Measurements from ENCODE around the gene UBE2V1.
"Not testable (repeated sequence)": the region's sequence is repeated elsewhere in the genome, so short reads cannot be mapped to it uniquely, and the experiment has no call there.

Gene UBE2V1

DNA sequence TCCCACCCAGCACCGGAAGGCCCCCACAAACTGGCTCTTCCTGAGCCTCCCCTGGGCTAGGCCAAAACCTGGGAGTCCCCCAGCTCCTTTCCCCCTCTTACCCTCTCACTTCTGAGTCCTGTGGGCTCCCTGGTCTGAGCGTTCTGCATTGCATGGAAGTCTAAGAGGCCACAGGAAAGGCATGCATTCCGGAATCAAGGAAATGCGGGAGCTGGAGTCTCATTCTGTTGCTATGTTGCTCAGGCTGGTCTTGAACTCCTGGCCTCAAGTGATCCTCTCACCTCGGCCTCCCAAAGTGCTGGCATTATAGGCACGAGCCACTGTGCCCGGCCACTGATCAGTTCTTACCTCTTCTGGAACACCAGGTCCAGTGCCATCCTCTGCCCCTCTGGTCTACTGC is 45.9 kb downstream of the UBE2V1 start:
- TF ChIP-seq, protein P1, sequence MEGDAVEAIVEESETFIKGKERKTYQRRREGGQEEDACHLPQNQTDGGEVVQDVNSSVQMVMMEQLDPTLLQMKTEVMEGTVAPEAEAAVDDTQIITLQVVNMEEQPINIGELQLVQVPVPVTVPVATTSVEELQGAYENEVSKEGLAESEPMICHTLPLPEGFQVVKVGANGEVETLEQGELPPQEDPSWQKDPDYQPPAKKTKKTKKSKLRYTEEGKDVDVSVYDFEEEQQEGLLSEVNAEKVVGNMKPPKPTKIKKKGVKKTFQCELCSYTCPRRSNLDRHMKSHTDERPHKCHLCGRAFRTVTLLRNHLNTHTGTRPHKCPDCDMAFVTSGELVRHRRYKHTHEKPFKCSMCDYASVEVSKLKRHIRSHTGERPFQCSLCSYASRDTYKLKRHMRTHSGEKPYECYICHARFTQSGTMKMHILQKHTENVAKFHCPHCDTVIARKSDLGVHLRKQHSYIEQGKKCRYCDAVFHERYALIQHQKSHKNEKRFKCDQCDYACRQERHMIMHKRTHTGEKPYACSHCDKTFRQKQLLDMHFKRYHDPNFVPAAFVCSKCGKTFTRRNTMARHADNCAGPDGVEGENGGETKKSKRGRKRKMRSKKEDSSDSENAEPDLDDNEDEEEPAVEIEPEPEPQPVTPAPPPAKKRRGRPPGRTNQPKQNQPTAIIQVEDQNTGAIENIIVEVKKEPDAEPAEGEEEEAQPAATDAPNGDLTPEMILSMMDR (IDR thresholded peaks at IDR 0.05) = no peak
- TF ChIP-seq ZFX (IDR thresholded peaks at IDR 0.05; ENCODE audit: borderline replicate concordance) = no peak
- H3K27ac ChIP-seq = no peak overlapping the region

DNA sequence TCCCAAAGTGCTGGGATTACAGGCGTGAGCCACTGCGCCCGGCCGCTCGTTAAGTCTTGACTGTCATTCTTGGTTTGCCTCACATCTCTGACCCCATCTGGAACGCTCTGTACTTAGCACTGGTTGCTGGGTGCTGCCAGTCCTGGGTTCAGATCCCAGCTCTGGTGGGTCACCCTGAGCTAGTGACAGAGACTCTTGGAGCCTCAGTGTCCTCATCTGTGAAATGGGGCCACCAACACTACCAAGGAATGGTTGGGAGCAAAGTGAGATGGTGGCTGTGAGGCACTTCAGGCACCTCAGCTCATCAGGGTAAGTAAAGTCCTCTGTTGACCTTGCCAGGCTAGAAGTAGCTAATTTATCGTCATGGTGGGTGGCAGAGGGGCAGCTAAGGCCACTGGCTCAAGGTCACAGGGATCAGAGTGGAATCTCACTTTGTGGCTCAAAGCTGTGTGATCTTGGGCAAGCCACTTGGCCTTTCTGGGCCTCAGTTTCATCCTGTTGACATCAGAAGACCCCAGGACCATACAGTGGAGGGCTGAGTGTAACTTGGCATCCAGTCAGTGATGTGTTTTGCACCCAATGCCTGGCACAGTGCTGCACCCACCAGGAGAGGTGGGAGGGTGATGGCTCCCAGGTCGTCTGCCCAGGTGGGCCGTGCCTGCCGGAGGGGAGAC is 46.7 kb downstream of the UBE2V1 start:
- H3K27ac ChIP-seq = no peak overlapping the region
- no peak for TF ChIP-seq ZFX (IDR thresholded peaks at IDR 0.05; ENCODE audit: borderline replicate concordance)
- TF ChIP-seq, protein P1 (IDR thresholded peaks at IDR 0.05) = no peak

DNA sequence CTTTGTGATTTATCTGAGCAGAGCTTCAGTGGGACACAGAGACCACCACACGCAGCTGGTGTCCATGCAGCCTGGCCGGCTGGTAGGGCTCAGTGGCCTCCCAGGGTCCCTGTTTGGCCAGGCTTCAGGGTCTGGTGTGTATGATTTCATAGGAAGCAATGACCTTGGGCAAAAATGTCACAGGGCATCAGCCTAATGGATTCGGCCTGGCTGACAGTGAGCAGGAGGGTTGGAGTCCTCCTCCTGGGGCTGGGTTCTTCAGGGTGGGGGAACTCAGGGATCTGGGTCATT is 47.7 kb downstream of the UBE2V1 start:
- H3K27ac ChIP-seq = no peak overlapping the region
- TF ChIP-seq, protein P1 (IDR thresholded peaks at IDR 0.05) = no peak
- TF ChIP-seq ZFX (IDR thresholded peaks at IDR 0.05; ENCODE audit: borderline replicate concordance) = no peak

GRCh38 chr20:50063763-50064162 is 49.2 kb downstream of the UBE2V1 start:
- H3K27ac ChIP-seq = not testable (repeated sequence)

DNA sequence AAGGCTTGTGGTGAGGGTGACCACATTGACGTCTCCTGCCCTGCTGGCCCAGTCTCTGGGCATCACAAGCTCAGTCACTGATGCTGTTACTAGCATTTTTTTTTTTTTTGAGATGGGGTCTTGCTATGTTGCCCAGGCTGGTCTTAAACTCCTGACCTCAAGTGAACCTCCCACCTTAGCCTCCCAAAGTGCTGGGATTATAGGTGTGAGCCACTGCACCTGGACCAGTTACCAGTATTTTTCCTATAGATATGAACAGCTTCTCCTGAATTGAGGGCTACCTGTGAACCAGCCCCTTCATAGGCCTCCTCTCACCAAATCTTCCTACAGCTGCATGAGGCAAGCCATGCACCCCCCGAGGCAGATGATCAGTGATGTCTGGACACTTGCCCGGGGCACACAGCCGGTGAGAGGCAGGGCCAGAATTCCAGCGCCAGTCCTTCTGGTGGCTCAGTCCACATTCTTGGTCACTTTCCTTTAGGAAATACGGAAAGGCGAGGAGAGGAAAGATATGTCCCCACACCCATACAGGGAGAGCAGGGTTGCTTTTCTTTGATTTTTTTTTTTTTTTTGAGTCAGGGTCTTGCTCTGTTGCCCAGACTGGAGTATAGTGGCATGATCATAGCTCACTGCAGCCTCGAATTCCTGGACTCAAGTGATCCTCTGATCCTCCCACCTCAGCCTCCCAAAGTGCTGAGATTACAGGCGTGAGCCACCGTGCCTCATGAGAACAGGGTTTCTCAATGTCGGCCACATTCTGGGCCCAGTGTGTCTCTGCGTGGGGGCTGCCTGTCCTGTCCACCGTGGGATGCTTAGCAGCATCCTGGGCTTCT is 50.7 kb downstream of the UBE2V1 start:
- no peak for TF ChIP-seq ZFX (IDR thresholded peaks at IDR 0.05; ENCODE audit: borderline replicate concordance)
- TF ChIP-seq, protein P1 (IDR thresholded peaks at IDR 0.05) = no peak
- no peak overlapping the region for H3K27ac ChIP-seq

GRCh38 chr20:50061151-50062005 is 51.6 kb downstream of the UBE2V1 start:
- TF ChIP-seq, protein P1 (IDR thresholded peaks at IDR 0.05) = no peak
- TF ChIP-seq ZFX (IDR thresholded peaks at IDR 0.05; ENCODE audit: borderline replicate concordance) = no peak
- H3K27ac ChIP-seq = no peak overlapping the region

GRCh38 chr20:50058662-50059402 is 54.1 kb downstream of the UBE2V1 start:
- H3K27ac ChIP-seq = no peak overlapping the region
- TF ChIP-seq, protein P1 (IDR thresholded peaks at IDR 0.05) = no peak
- TF ChIP-seq ZFX (IDR thresholded peaks at IDR 0.05; ENCODE audit: borderline replicate concordance) = no peak
